DMS53 treated with DMSO at 0.1 percent for 48 hours (cell line): Measurements from ENCODE around the gene LIM2.

Experiments
- DNase-seq: peaks from one replicate; lab custom pipeline; 2025; ENCODE audit not compliant: unreplicated experiment; lab: John Stamatoyannopoulos, UW

The LIM2 gene

DNA sequence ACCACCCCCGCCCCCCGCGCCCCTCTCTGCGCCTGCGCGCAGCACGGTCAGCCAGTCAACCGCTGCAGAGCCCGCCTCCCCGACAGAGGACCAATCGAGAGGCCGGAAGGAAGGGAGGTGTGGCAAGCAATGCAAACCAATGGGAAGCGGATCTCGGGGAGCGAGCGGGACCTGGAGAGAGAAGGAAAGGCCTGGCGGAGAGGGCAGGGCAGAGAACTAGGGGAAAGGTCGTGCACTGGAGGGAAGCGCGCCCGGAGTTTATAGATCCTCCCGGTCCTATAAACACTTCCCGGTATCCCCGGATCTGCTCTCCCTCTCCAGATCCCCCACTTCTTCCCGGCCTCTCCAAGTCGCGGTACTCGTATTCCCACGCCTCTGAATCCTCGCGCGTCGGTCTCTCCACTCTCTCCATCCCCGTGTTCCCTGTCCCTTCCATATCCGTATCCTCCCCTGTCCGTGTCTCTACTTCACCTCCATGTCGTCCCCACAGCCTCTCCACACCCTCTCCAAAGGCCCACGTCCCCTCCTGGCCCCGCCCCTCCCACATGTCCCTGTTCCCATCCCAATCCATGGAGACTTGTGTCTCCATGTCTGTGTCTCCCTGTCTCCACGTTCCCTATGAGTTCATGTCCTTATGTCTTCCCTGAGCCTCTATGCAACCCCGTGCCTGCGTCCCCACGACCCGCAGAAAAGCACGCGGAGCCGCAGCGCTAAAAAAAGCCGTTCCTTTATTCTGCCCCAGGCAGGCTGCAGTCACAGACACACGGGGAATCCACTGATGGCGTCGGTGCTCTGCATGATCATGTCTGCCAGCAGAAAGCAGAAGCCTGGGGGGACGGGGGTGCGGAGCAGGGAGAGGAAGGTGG is 21.2 kb downstream of the LIM2 start:
- DNase-seq = no peak

GRCh38 chr19:51365965-51366388 is 21.8 kb downstream of the LIM2 start, which contains the start of gene ETFB:
Gene ETFB (minus strand): TSS chr19:51366388. CDS start chr19:51366326, 62 bp downstream.
- DNase-seq = no peak

- DNase-seq = no peak
Observed at GRCh38 chr19:51365211-51365964, 22.4 kb downstream of the LIM2 start.

DNA sequence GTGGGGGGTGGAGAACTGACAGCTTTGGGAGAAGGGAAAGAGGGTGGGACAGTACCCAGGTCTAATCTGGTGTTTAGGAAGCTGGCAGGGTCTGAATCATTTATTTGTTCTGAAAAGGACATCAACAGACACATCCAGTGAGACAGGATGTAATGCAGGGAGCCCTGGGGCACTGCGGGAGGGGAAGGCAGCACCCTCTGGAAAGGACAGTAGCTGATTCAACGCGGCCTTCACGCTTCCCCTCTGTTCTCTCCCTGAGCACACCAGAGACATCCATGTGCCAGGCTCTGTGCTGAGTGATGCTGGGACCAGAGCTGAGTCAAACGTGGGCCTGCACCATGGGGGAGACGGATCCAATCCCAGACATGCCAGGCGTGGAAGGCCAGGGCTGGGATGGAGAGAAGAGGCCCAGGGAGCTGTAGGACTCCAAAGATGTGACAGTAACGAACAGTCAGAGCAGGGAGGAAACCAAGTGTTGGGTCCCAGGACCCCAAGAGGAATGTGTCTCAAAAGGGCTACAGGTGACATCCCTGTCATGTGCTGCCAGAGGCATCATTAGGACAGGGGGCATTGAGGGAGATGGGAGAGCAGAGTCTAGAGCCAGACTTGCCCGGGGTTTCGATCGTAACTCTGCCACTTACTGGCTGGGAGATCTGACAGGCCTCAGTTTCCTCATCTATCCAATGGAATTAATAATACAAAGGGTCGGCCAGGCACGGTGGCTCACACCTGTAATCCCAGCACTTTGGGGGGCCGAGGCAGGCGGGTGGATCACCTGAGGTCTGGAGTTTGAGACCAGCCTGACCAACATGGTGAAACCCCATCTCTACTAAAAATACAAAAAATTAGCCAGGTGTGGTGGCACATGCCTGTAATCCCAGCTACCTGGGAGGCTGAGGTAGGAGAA is 23.3 kb downstream of the LIM2 start:
- DNase-seq = no peak

DNA sequence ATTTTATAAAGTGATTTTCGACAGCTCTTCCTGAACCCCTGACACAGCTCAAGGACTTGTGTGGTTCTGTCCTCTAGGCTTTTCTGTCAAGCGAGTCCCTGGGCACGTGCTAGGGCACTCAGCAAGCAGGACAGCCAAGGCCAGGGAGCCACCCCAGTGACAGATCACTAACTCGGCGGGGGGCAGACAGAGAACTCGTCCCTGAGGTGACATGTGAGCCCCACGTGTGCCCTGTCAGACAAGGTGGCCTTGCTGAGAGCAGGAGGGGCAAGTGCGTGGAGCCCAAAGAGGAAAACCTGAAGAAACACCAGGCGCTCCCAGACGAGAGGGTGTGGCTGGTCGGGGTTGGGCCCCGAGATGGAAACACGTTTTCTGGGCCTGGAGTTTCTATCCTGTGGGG is 26.5 kb downstream of the LIM2 start:
- no peak for DNase-seq

DNA sequence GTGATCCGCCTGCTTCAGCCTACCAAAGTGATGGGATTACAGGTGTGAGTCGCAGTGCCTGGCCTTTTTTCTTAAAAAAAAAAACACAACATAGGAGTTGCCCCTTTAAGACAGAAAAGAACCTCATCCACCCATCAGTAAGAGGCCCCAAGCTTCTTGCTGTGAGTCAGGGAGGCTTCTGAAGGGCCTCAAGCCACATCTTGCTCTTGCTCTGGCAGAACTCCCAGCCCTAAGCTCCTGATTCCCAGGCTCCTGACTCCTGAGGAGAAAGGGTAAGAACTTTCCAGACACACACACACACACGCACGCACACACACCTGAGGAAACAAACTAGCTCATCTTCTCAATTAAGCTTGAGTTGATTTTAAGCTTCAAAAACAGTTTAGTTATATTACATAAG is 28.5 kb downstream of the LIM2 start:
- no peak for DNase-seq

DNA sequence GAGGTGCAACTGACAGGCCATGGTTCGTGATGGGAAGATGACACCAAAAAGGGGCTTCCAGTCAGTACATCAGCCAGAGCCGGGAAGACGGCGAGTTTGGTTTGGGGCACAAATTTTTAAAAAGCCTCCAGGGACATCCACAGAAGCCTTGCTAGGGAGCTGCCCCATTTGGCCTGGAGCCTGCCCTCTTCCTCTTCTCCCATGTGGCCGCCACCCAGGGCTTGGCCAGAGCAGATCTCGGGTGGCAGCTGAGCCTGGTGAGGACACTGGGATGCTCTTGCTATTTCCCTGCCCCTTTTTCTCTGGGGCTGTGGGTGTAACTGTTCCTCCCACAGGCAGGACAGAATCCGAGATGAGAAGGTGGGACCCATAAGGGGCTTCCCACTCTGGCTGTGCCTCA is 29.8 kb downstream of the LIM2 start:
- no peak for DNase-seq

- DNase-seq = no peak
Observed at GRCh38 chr19:51356159-51356801, 31.5 kb downstream of the LIM2 start.

GRCh38 chr19:51354742-51355148 is 33.0 kb downstream of the LIM2 start:
- DNase-seq = no peak

GRCh38 chr19:51354103-51354741 is 33.6 kb downstream of the LIM2 start:
- DNase-seq = no peak

DNA sequence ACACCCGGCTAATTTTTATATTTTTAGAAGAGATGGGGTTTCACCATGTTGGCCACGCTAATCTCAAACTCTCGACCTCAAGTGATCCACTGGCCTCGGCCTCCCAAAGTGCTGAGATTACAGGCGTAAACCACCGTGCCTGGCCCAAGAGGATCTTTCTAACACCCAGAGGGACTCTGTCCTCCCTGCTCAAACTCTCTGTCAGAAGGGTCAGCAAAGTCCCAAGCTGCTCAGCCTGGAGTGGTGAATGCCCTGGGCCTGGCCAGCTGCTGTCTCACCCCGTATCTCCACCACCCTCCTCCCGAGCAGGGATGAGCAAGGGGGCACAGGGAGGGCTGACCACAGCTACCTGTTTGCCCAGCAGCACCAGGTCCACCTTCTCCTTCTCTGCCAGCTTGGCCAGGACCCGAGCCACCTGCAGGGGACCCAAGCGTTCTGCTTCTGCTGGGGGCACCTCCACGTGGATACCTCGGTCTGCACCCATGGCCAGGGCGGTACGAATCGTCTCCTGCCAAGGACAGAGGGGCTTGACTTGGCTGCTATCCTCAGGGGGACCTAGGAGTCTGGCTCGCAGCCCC is 34.9 kb downstream of the LIM2 start:
- DNase-seq = no peak

- no peak for DNase-seq
Observed at GRCh38 chr19:51351266-51351990, 36.3 kb downstream of the LIM2 start.

DNA sequence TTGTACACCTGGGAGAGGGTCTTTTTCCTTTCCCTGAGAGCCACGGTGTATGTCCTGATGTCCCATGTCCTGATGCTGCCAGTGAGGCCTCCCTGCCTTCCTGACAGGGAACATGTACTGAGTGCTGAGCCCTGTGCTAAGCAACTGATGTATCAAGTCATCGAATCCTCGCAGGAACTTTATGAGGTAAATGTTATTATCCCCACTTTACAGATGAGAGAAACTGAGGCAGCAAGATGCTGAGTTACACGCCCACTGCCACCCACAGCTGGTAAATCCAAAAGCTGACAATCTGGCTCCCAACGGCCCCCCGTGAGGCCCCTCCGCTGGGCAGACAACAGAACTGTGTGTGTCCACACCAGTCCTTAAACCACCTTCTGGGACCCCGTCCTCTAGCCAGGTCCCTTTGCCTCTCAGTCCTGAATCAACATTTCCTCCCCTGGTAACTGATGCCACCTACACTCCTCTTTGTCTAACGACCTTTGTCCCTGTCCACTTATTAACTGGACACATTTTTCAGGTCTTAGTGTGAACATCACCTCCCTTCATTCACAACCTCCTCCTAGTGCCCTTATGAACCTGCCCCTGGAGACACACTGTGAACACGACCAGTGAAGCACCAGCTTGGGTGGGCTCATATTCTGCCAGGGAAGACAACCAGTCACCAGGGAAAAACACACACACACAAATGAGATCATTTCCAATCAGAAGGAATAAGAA is 40.4 kb downstream of the LIM2 start:
- DNase-seq = no peak

DNA sequence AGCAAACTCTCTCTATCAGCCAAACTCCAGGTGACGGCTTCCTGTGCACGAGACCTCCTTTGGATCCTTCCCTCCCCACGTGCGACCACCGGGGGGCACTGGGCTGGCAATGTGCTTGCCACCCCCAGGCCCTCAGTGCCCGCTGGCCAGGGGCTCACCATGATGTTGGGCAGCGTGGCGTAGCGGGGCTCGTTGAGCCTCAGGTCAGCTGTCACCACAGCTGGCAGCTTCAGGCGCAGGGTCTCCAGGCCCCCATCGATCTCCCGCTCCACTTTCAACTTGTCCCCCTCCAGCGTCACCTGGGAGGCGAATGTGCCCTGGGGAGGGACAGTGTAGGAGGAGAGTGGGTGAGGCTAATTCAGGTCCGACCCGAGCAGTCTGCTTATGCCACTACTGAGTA is 41.0 kb downstream of the LIM2 start:
- DNase-seq = no peak

DNA sequence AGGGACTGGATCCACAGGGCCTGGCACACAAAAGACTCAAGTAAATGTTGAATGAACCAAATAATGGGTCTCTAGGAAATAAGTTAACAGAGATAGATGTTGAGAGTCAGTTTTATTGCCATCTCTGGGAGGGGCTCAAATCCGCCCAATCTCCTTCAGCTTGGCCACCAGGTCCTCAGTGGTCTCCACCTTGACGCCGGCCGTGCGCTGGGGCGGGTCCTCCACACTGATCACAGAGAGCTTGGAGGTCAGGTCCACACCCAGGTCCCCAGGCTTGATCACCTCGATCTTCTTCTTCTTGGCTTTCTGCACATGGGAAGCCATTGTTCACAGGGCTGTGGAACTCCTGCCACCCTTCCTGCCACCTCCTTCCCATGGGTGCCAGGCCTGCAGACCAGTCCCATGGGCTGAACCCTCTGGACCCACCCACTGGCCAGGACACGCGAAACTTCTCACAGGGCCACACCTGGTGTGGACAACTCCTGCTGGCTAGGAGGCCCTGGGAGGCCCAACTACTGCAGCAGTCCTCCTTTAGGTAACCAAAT is 42.6 kb downstream of the LIM2 start:
- DNase-seq = no peak

GRCh38 chr19:51342631-51343569 is 44.9 kb downstream of the LIM2 start:
- no peak for DNase-seq

GRCh38 chr19:51341976-51342580 is 45.7 kb downstream of the LIM2 start, which contains the start of gene VSIG10L:
Gene VSIG10L (minus strand): TSS chr19:51342139. CDS start chr19:51342124, 15 bp downstream.
- no peak for DNase-seq
